Upper lobe of left lung (tissue), 4 donors: Measurements from ENCODE around the gene MON2.

Source experiments
- CTCF ChIP-seq, 6 experiments: fragments of 450-650 bp in 4 of 6; fragments of 200-600 bp in 2 of 6; sonication (generic) in 2 of 6; IDR thresholded peaks; one replicate each; pipeline ENCODE4 v1.5.1; 2016 to 2019; ENCODE audit warnings: antibody characterized with exemption in 6 of 6
- POLR2A ChIP-seq, 4 donors: fragments of 450-650 bp; IDR thresholded peaks; one replicate each; pipeline ENCODE4 v1.5.1; 2016 to 2017; ENCODE audit warnings: antibody characterized with exemption in 4 of 4, mild to moderate bottlenecking in 2 of 4
- POLR2AphosphoS5 ChIP-seq, 2 donors: sonication (generic); formaldehyde crosslinking; IDR thresholded peaks; one replicate each; pipeline ENCODE4 v1.5.1; 2017; ENCODE audit warnings: antibody characterized with exemption in 2 of 2

GRCh38 chr12:62599854-62600437, 133.3 kb downstream of the MON2 start:
- no peak for TF ChIP-seq POLR2A (IDR thresholded peaks at IDR 0.05)
- no peak for TF ChIP-seq POLR2AphosphoS5 (IDR thresholded peaks at IDR 0.05)
- TF ChIP-seq CTCF (IDR thresholded peaks at IDR 0.05), result peak in 2 of 6 experiments; percentile 12 to 20
